Measurements from ENCODE around the gene SAP30BP. TPM values are rescaled to one million over a fixed set of nuclear protein-coding genes. Genes with fewer than 3 reads are reported as not detected.

The SAP30BP gene
- total RNA-seq, 4 donors from 2014 or later = 58.0 to 78.9 (median 61.7) TPM

DNA sequence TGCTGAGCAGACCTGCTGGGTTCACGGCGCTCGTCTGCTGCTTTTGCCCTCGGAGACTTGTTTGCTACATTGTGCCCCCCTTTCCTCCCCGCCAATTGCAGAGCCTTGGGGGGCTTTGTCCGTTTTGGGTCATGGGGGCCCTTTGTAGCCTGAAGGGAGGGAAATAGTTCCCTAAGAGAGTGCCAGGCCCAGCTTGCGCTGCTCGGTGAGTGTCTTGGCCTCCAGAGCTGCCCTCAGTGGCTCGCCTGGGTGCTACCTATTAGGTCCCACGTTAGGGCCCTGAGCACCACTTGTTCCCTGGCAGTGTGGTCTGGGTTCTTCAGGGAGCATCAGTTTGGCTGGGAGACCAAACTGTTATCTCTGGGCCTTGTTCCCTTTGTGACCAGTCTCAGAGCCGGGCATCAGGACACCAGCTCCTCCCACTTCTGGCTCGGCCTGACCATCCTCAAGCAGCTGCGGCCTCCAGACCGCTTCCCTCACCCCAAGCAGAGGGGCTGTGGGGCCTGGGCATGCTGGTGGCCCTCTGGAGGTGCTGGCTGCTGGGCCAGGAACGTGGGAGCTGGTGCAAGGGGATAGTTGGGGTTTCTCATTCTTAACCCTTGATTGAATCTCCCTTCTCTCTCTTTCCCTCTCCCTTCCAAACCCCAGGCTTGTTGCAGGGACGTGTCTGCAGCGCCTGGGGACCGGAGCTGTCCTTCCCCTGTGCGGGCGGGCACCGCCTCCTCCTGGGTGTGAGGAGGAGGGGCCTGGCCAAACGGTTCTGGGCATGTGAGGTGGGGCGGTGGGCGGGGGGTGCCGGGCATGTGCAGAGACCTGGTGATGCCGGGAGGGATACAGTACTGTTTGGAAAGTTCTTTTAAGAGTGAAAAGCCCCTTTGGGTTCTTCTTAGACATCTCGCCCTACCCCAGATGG, 38.1 kb downstream of the SAP30BP start:
- TF ChIP-seq, protein P1, sequence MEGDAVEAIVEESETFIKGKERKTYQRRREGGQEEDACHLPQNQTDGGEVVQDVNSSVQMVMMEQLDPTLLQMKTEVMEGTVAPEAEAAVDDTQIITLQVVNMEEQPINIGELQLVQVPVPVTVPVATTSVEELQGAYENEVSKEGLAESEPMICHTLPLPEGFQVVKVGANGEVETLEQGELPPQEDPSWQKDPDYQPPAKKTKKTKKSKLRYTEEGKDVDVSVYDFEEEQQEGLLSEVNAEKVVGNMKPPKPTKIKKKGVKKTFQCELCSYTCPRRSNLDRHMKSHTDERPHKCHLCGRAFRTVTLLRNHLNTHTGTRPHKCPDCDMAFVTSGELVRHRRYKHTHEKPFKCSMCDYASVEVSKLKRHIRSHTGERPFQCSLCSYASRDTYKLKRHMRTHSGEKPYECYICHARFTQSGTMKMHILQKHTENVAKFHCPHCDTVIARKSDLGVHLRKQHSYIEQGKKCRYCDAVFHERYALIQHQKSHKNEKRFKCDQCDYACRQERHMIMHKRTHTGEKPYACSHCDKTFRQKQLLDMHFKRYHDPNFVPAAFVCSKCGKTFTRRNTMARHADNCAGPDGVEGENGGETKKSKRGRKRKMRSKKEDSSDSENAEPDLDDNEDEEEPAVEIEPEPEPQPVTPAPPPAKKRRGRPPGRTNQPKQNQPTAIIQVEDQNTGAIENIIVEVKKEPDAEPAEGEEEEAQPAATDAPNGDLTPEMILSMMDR (IDR thresholded peaks at IDR 0.05; ENCODE audit: low read depth) = no peak

DNA sequence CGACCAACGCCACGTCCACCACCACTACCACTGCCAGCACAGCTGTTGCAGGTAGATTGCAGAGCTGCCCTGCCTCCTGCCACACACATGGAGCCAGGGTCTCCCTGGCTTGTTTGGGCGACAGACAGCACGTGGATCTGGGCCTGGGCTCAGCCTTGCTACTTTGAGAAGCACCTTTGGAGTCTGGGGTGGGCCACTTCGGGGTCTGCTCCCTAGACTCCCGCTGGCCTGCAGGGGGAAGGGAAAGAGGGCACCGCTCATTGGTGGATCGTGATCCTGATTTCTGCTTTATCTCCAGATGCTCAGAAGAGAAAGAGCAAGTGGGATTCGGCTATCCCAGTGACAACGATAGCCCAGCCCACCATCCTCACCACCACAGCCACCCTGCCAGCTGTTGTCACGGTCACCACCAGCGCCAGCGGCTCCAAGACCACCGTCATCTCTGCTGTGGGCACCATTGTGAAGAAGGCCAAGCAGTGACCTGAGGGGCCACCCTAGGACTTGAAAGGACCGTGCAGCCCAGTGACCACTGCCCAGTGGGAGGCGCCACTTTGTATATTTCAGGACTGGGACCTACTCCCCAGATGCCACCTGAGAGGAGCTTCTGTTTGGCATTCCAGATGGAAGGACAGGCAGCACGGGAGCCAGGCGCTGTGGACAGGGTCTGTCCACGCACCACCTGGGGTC, 39.0 kb downstream of the SAP30BP start:
- TF ChIP-seq, protein P1 (IDR thresholded peaks at IDR 0.05; ENCODE audit: low read depth) = no peak

DNA sequence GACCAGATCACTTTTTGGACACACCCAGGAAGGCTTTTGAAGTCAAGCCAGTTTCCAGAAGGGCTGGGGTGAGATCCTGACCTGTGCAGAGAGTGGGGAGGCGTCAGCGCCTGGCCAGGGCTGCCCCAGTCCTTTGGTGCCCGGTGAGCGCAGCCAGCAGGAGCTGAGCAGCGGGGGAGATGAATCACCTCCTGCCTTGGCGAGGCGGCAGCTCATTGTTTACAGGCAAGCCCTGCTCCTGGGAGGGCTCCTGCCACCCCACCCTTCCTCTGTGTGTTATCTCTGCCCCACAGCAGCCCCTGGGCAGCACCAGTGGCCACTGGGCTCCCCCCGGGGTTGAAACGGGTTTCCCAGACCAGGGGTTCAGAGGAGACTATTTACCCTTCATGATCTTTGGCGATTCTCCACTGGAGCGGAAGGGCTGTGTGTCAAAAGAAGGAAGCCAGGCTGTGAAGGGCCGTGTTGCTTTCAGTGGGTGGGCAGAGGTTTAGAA, 40.0 kb downstream of the SAP30BP start:
- TF ChIP-seq, protein P1 (IDR thresholded peaks at IDR 0.05; ENCODE audit: low read depth) = no peak

DNA sequence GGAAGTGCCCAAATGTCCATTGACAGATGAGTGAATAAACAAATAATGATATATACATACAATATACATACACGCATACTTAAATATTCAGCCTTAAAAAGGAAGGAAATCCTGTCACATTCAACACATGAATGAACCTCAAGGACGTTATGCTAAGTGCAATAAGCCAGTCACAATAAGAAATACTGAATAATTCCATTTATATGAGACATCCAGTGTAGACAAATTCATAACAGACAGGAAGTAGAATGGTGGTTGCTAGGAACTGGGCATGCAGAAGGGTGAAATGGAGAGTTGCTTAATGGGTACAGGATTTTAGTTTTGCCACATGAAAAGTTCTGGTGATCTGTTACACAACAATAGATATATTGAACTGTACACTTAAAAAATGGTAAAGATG, 45.3 kb downstream of the SAP30BP start:
- TF ChIP-seq, protein P1 (IDR thresholded peaks at IDR 0.05; ENCODE audit: low read depth) = no peak

DNA sequence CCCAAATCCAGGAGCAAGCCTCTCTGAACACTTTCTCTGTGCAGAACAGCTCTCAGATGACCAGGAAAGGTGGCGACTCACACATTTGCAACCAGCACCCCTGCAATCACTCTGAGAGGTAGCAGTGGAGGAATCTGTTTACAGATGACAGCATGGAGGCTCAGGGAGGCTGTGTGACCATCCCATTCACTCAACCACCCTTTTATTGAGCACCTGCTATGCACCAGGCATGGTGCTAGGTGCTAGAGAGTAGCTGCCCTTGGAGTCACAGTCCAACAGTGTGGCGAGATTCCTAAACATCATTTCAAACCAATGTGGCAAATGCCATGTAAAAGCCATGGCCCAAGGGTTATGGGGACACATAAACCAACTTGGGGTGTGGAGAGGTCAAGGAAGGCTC, 52.6 kb downstream of the SAP30BP start:
- TF ChIP-seq, protein P1 (IDR thresholded peaks at IDR 0.05; ENCODE audit: low read depth) = no peak

DNA sequence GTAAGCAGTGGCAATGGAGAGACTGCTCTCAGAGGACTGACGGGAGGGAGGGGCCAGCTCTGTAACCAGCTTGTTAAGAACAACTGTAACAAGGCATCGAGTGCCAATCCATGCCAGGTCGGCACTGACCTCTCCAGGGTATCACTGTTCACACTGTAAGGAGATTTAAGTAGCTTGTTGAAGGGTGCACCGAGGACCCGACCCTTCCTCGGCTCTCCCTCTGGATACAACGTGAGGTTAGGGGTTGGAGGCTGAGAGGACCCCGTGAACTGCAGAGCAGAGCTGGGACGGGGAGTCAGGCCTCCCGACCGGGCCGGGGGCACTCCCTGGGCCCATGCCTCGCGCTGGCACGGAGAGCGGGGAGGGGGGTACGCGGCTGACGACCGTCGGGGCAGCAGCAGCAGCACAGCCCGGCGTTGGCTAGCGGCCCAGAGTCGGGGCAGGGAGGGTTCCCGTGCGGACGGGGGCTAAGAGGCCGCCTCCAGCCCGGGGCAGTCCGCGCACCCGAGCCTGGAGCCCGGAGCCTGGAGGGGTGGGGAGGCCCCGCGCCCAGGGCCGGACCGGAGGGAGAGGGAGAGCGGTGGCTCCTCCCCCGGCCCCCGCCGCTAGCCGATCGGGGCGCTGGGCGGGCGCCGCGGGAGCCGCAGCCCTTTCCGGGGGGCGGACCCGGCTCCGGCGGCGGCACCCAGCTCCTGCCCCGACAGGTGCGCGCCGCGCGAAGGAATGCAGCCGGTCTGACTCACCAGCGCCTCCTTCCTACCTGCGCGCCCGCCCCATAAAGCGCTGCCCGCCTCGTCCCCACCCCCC, 53.7 kb downstream of the SAP30BP start, which contains the start of gene ITGB4:
Gene ITGB4, plus strand, starts transcription at position 804 of the 807 bp plus-strand sequence. CDS start 3,245 bp downstream, outside the sequence.
- TF ChIP-seq, protein P1 (IDR thresholded peaks at IDR 0.05; ENCODE audit: low read depth) = no peak
